Fibroblast of pulmonary artery (primary cell): ENCODE results near the gene CA5A.

Source experiments
- DNase-seq: peaks from one replicate; pipeline ENCODE4 v3.0.0-alpha.2; 2010; ENCODE audit warnings: low read depth
- H3K4me3 ChIP-seq: replicated peaks from 2 replicates; pipeline ENCODE4 v1.5.1; 2011; ENCODE audit warnings: low read depth, mild to moderate bottlenecking, control low read depth, low read length, moderate library complexity
- TF ChIP-seq, protein P1 (sequence below): IDR thresholded peaks from 2 replicates; pipeline ENCODE4 v1.5.1; 2011; ENCODE audit warnings: mild to moderate bottlenecking, control low read depth, low read length, inconsistent platforms; ENCODE audit errors: missing control alignments

Gene CA5A

DNA sequence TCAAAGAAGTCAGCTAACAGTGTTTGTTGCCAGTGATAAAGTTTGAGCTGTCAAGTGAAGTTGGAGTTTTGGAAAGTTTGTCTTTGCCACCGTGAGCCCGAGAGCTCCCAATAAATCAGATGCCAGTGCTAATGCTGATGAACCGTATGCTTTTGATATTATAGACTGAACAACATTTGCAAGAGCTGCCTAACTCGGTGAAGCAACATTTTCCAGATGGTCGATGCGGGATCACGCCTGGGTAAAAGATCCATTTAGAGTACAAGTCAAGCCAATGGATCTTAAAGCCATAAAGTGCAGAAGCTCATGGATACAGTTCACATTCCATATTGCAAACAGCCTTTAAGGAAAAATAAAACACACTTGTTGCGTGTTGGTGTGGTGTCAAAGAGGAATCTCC is 24.5 kb upstream of the CA5A start:
- TF ChIP-seq, protein P1, sequence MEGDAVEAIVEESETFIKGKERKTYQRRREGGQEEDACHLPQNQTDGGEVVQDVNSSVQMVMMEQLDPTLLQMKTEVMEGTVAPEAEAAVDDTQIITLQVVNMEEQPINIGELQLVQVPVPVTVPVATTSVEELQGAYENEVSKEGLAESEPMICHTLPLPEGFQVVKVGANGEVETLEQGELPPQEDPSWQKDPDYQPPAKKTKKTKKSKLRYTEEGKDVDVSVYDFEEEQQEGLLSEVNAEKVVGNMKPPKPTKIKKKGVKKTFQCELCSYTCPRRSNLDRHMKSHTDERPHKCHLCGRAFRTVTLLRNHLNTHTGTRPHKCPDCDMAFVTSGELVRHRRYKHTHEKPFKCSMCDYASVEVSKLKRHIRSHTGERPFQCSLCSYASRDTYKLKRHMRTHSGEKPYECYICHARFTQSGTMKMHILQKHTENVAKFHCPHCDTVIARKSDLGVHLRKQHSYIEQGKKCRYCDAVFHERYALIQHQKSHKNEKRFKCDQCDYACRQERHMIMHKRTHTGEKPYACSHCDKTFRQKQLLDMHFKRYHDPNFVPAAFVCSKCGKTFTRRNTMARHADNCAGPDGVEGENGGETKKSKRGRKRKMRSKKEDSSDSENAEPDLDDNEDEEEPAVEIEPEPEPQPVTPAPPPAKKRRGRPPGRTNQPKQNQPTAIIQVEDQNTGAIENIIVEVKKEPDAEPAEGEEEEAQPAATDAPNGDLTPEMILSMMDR = no peak
- H3K4me3 ChIP-seq = no peak overlapping the region
- no peak for DNase-seq

DNA sequence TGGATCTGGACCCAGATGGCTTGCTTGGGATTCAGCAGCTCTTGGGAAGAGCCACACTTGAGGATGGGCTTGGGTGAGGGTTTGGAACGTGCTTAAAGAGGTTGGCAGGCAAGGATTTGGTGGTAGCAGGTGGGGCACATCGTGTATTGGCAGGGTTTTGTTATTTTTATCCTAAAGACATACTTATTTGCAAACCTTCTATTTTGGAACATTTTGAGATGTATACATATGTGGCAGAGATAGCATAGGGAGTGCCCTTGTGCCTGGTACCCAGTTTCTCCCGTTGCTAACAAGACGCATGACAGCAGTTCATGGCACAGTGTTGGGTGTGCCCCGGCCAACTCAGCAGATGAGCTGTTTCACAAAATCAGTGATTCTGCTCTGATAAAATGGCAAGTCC is 24.0 kb upstream of the CA5A start:
- no peak overlapping the region for H3K4me3 ChIP-seq
- DNase-seq = no peak
- TF ChIP-seq, protein P1 = no peak

DNA sequence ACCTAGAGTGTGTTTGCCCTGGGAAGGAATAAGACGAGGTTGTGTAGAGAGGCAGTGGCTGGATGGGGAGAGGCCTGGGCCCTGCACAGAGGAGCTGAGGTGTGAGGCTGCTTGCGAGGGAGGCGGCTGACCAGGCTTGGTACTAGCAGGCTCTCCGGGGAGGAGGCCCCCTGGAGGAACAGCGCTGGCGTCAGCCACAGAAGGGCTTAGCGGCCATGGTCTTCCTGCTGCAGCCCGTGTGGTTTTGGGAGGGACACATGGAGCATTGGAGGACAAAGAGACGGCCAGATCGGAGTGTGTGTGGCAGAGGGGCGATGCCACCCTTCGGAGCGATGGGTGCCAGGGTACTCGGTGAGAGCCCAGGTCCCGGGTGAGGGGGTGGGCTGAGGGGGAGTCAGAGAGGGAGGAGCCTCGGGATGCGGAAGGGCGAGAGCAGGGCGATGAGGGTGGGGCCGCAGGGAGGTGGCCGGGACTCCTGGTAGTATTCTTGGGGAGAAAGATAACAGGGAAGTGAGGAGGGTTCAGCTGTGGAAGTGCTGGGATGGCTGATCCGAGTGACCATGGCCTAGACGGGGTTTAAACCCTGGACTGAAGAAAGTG is 23.2 kb upstream of the CA5A start:
- H3K4me3 ChIP-seq = no peak overlapping the region
- TF ChIP-seq, protein P1 = no peak
- no peak for DNase-seq

DNA sequence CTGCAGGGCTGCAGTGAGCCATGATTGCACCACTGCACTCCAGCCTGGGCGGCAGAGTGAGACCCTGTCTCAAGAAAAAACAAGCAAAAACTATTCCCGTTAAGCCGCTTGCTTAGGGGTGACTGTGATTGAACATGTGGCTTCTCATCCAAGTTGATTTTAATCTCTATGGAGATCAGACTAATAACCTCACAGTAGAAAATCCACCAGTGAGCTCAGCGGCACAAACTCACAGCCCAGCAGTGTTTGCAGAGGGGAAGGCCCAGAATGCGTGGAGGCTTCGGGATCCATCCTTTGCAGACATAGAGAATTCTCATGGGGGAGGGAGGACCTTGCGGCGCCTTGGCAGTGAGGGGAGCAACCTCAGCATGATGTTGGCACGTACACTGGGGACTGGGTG is 22.3 kb upstream of the CA5A start:
- H3K4me3 ChIP-seq = no peak overlapping the region
- no peak for DNase-seq
- TF ChIP-seq, protein P1 = no peak

DNA sequence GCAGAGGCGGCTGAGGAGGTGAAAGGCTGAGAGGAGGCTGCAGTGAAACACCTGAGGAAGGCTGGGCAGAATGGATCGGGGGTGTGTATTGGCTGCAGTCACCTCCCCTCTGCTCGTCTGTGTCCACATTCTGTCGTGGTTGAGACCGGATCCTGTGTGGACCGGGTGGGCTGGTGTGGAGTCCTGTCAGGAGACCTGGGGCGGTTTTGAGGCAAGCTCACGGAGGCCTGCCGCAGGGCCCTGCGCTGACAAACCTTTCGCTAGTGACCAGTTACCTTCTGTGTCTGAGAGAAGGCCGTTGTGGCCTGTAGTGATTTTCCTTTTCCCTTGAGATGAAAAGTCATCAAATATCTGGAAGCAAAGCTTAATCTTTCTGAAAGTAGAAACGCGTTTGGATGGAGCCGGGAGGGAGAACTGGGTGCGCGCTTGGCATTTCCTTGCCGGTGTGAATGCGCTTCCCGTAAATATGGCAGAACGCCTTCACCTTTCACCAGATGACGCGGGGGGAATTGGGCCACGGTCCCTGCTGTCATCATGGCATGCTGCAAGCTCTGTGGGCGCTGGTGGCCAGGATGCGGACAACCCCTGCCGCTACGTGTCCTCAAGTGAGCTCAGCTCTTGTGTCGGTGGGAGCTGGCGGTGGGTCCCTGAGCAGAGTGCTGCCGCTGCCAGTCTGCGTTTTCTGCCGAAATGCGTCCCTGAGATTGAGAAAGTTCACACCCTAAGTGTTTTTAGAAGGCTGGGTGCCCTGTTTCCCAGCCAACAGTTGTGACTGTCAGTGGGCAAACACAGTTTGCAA is 21.2 kb upstream of the CA5A start:
- H3K4me3 ChIP-seq = no peak overlapping the region
- DNase-seq = no peak
- TF ChIP-seq, protein P1 = no peak

DNA sequence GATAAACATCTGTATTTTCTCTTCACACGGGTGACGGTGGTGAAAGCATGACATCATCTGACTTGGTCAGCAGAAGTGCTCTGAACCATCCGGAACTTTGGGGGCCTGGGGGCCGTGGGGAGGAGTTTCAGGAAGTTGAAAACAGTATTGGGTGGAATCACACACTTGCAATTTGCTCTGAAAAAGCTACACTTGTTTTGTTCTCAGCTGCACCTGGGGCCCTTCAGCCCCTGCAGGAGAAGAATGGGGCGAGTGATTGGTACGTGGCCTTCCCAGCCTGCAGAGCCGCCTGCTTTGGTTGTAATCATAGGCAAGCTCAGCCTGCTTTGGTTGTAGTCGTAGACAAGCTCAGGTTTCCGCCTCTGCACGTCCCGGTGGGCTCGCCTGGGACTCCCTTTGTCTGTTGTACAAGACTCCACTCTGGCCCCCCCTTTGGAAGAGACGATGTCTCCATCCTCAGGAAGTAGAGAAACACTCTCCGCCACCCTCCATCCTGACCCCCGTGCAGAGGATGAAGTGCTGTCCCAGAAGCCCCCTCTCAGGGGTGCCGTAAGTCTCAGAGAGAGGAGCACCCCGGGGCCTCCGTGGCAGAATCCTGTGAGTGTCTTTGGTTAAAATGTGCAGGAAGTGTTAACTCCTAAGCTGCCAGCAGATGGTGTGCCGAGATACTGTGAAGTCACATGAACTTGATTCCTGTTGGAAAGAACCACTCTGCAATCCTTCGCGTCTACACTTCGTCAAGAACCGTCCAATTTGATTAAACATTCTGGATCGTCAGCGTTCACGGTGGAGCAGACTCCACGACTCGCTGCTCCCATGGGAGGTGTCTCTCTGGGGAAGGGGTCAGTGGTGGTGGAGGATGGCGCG is 20.3 kb upstream of the CA5A start:
- peak; percentile 76 for DNase-seq
- TF ChIP-seq, protein P1 = peak; percentile 32
- H3K4me3 ChIP-seq = peak overlapping the region; percentile 10
